HCT116 (cell line): ENCODE results near the gene CDH13. TPM values are rescaled to one million over a fixed set of nuclear protein-coding genes. Genes with fewer than 3 reads are reported as not detected.

ENCODE experiments used
- ATAC-seq: fragments of 200-7000 bp; cut with Tn5 transposase; 2 replicates; pipeline ENCODE4 v1.9.1; 2020; ENCODE audit warnings: mild to moderate bottlenecking, moderate library complexity
- BruUV-seq: library from RNA; stranded (reverse); fragments of 400-500 nt; replicated peaks from 2 replicates; lab custom pipeline; 2021; lab: Mats Ljungman, UMichigan
- CTCF ChIA-PET: fragments of 300-600 bp; sonication (Branson Sonifier 250); formaldehyde crosslinking; loops from one replicate; lab custom pipeline; 2021; ENCODE audit warnings: antibody characterized with exemption; lab: Charles Lee
- POLR2A ChIA-PET: fragments of 300-600, 350-600 bp; sonication (Branson Sonifier 250); formaldehyde crosslinking; loops from one replicate; lab custom pipeline; 2021; ENCODE audit warnings: antibody characterized with exemption; lab: Charles Lee
- RAD21 ChIA-PET, 2 experiments: fragments of 300-600 bp; sonication (Branson Sonifier 250); formaldehyde crosslinking; loops; one replicate each; lab custom pipeline; 2023; ENCODE audit warnings: low total read pairs in 2 of 2; ENCODE audit not compliant: uncharacterized antibody in 2 of 2, unreplicated experiment in 2 of 2, low non-redundant PET in 1 of 2; lab: Charles Lee
- DNase-seq: peaks from one replicate; pipeline ENCODE4 v3.0.0-alpha.2; 2010; ENCODE audit warnings: low read depth, low spot score
- H2AFZ ChIP-seq: fragments of 200-600 bp; shearing (Covaris generic), sonication (generic); 2 replicates; pipeline ENCODE4 v1.6.1; 2017; ENCODE audit warnings: low read depth, mixed run types, mixed read lengths, antibody characterized with exemption, low read length; ENCODE audit not compliant: poor library complexity, severe bottlenecking
- H3K27ac ChIP-seq: 2 replicates; pipeline ENCODE4 v1.5.1; 2012; ENCODE audit warnings: low read depth, low read length
- H3K27me3 ChIP-seq: fragments of 200-600 bp; sonication (generic); 2 replicates; pipeline ENCODE4 v1.6.1; 2016; ENCODE audit warnings: mixed run types, low read length, mixed read lengths; ENCODE audit not compliant: insufficient read depth
- H3K36me3 ChIP-seq, 2 experiments: fragments of 200-500 bp in 1 of 2; fragments of 200-600 bp in 1 of 2; sonication (Bioruptor generic) in 1 of 2; sonication (generic) in 1 of 2; 2 replicates each; pipeline versions ENCODE4 v1.5.1 to v1.6.1; 2014 to 2016; ENCODE audit warnings: low read length in 2 of 2, inconsistent platforms in 1 of 2, mixed read lengths in 1 of 2, mixed run types in 1 of 2; ENCODE audit not compliant: insufficient read depth in 2 of 2, control insufficient read depth in 1 of 2
- H3K4me1 ChIP-seq, 2 experiments: fragments of 200-600 bp in 1 of 2; sonication (generic) in 1 of 2; 2 replicates each; pipeline versions ENCODE4 v1.5.1 to v1.6.1; 2012 to 2017; ENCODE audit warnings: low read length in 2 of 2, inconsistent platforms in 1 of 2, mild to moderate bottlenecking in 1 of 2, mixed read lengths in 1 of 2, mixed run types in 1 of 2, moderate library complexity in 1 of 2; ENCODE audit not compliant: insufficient read depth in 2 of 2, control insufficient read depth in 1 of 2
- H3K4me2 ChIP-seq: fragments of 200-600 bp; sonication (generic); 2 replicates; pipeline ENCODE4 v1.6.1; 2017; ENCODE audit warnings: mixed run types, low read length, mixed read lengths
- H3K4me3 ChIP-seq, 2 experiments: fragments of 200-600 bp in 1 of 2; sonication (generic) in 1 of 2; replicated peaks in 1 of 2; 2 replicates each; pipeline ENCODE4 v1.5.1; 2011 to 2016; ENCODE audit warnings: low read length in 2 of 2, control low read depth in 1 of 2, low read depth in 1 of 2, mild to moderate bottlenecking in 1 of 2, mixed read lengths in 1 of 2, mixed run types in 1 of 2
- H3K79me2 ChIP-seq: fragments of 200-600 bp; sonication (generic); 2 replicates; pipeline ENCODE4 v1.6.1; 2017; ENCODE audit warnings: mild to moderate bottlenecking, mixed run types, low read length, moderate library complexity, mixed read lengths; ENCODE audit not compliant: insufficient read depth
- H3K9ac ChIP-seq: fragments of 200-600 bp; sonication (generic); 2 replicates; pipeline ENCODE4 v1.6.1; 2016; ENCODE audit warnings: low read length, mixed read lengths
- H3K9me2 ChIP-seq: fragments of 200-600 bp; sonication (generic), shearing (Covaris generic); 2 replicates; pipeline ENCODE4 v1.6.1; 2017; ENCODE audit warnings: mixed run types, mild to moderate bottlenecking, moderate library complexity; ENCODE audit not compliant: insufficient read depth
- H3K9me3 ChIP-seq, 2 experiments: fragments of 200-500 bp in 1 of 2; fragments of 200-600 bp in 1 of 2; sonication (Bioruptor generic) in 1 of 2; sonication (generic) in 1 of 2; 2 replicates each; pipeline ENCODE4 v1.6.1; 2014 to 2017; ENCODE audit warnings: low read length in 2 of 2, mixed read lengths in 2 of 2, inconsistent platforms in 1 of 2, low read depth in 1 of 2, mild to moderate bottlenecking in 1 of 2, mixed run types in 1 of 2, moderate library complexity in 1 of 2; ENCODE audit not compliant: control insufficient read depth in 1 of 2, insufficient read depth in 1 of 2
- H4K20me1 ChIP-seq: fragments of 200-600 bp; sonication (generic), shearing (Covaris generic); 2 replicates; pipeline ENCODE4 v1.6.1; 2017; ENCODE audit warnings: mixed run types, mild to moderate bottlenecking, moderate library complexity; ENCODE audit not compliant: insufficient read depth
- CTCF ChIP-seq, 3 experiments: fragments of 200-600 bp in 1 of 3; sonication (generic) in 1 of 3; IDR thresholded peaks in 2 of 3; conservative IDR thresholded peaks in 1 of 3; 2 replicates each; pipeline ENCODE4 v1.5.1; 2012 to 2017; ENCODE audit warnings: low read depth in 2 of 3, low read length in 2 of 3, antibody characterized with exemption in 1 of 3, borderline replicate concordance in 1 of 3, control low read depth in 1 of 3, mild to moderate bottlenecking in 1 of 3, mixed read lengths in 1 of 3, mixed run types in 1 of 3, moderate library complexity in 1 of 3; ENCODE audit not compliant: insufficient read depth in 1 of 3
- EGR1 ChIP-seq: IDR thresholded peaks from 2 replicates; pipeline ENCODE4 v1.6.1; 2012; ENCODE audit warnings: low read depth
- EZH2phosphoT487 ChIP-seq: fragments of 200-600 bp; IDR thresholded peaks from 2 replicates; pipeline ENCODE4 v1.6.1; 2018; ENCODE audit warnings: antibody characterized with exemption, borderline replicate concordance
- RAD21 ChIP-seq: IDR thresholded peaks from 2 replicates; pipeline ENCODE4 v1.6.1; 2012; ENCODE audit warnings: low read depth, mild to moderate bottlenecking
- SIN3A ChIP-seq: IDR thresholded peaks from 2 replicates; pipeline ENCODE4 v1.6.1; 2012; ENCODE audit warnings: low read depth
- SRF ChIP-seq: IDR thresholded peaks from 2 replicates; pipeline ENCODE4 v1.6.1; 2012; ENCODE audit warnings: low read depth
- TCF7L2 ChIP-seq: IDR thresholded peaks from 2 replicates; pipeline ENCODE4 v1.7.0; 2011; ENCODE audit warnings: borderline replicate concordance, inconsistent platforms; ENCODE audit not compliant: insufficient read depth, insufficient read length; ENCODE audit errors: extremely low read depth
- YY1 ChIP-seq: IDR thresholded peaks from 2 replicates; pipeline ENCODE4 v1.6.1; 2011; ENCODE audit warnings: low read length, low read depth, moderate library complexity, mild to moderate bottlenecking; ENCODE audit not compliant: insufficient replicate concordance; ENCODE audit errors: extremely low read depth
- ZNF274 ChIP-seq: fragments of 200-500 bp; sonication (Bioruptor generic); IDR thresholded peaks from 2 replicates; pipeline ENCODE4 v1.6.1; 2014; ENCODE audit warnings: mild to moderate bottlenecking, low read depth, low read length, inconsistent platforms
- intact Hi-C: fragments of 100-400 bp; cut with micrococcal nuclease; formaldehyde crosslinking; loops from 2 replicates; pipeline ENCODE4 v1.10.0; 2022
- total RNA-seq: library from RNA; stranded (reverse); gene quantifications from one replicate; pipeline ENCODE4 v1.2.1, GENCODE V29; 2021; ENCODE audit not compliant: unreplicated experiment

CDH13 gene
- total RNA-seq, 1 experiment from 2014 or later: not detected

DNA sequence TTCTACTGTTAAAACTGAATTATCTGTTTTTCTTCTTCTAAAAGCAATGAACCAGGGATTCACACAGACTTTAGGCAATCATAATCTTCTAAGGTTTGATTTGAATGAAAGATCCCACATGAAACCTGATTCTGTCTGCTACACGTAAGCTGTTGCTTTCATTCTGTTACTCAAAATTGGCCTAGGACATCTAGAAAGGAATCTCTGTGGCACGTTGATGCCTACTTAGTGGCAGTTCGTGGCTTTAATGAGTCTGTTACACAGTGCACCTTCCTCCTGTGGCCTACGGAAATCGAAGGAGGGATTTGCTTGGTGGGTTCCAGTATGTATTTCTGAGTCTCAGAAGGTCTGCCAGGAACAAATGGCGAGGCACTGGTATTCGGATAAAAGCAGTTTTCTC is 691.6 kb downstream of the CDH13 start (continued):
- TF ChIP-seq SIN3A (no peak), SRF (no peak), YY1 (no peak), EZH2phosphoT487 (no peak), ZNF274 (no peak), EGR1 (no peak)

- ChIA-PET CTCF (no interaction called here), POLR2A (no interaction called here), RAD21 (no interaction called here)
- no peaks in the 10 kb centered on the region for H3K4me1 ChIP-seq
- H3K4me3 ChIP-seq: no peak overlapping the region
- no peak overlapping the region for H2AFZ ChIP-seq
- H3K9ac ChIP-seq: no peak overlapping the region
- intact Hi-C loops: no loop called here
- no peaks in the 10 kb centered on the region for H4K20me1 ChIP-seq
- no peaks in the 10 kb centered on the region for H3K9me2 ChIP-seq
- H3K27ac ChIP-seq: no peak overlapping the region
- H3K36me3 ChIP-seq: no peaks in the 10 kb centered on the region
- TF ChIP-seq RAD21: no peak
- no peak for TF ChIP-seq CTCF (IDR thresholded peaks at IDR 0.05 in 2 of 3, conservative IDR thresholded peaks at IDR 0.05 in 1 of 3; ENCODE audit: borderline replicate concordance in 1 of 3, insufficient read depth in 1 of 3, low read depth in 2 of 3, low read length in 2 of 3)
- no peak for TF ChIP-seq TCF7L2
- no peak for TF ChIP-seq EGR1
- no TSS peak for BruUV-seq
- no peaks in the 10 kb centered on the region for H3K27me3 ChIP-seq
- peaks cover 0 to 16% of the 10 kb centered on the region in 2 experiments; a peak in 1 of 4 replicates for H3K9me3 ChIP-seq
- DNase-seq: no peak
- ATAC-seq: no peak
- no peaks in the 10 kb centered on the region for H3K79me2 ChIP-seq
- no peak overlapping the region for H3K4me2 ChIP-seq
Observed at GRCh38 chr16:83328936-83329335, 702.2 kb downstream of the CDH13 start.
